ENCODE results near the gene GPRC5C. TPM values are rescaled to one million over a fixed set of nuclear protein-coding genes. Genes with fewer than 3 reads are reported as not detected.

Gene GPRC5C, protein sequence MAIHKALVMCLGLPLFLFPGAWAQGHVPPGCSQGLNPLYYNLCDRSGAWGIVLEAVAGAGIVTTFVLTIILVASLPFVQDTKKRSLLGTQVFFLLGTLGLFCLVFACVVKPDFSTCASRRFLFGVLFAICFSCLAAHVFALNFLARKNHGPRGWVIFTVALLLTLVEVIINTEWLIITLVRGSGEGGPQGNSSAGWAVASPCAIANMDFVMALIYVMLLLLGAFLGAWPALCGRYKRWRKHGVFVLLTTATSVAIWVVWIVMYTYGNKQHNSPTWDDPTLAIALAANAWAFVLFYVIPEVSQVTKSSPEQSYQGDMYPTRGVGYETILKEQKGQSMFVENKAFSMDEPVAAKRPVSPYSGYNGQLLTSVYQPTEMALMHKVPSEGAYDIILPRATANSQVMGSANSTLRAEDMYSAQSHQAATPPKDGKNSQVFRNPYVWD
- polyA plus RNA-seq (ENCODE audit: insufficient read length in 3 of 3), result 100 to 1,000 TPM in 2 of 3 donors, 10 to 100 TPM in 1; 92.3 to 121 (median 112) TPM

DNA sequence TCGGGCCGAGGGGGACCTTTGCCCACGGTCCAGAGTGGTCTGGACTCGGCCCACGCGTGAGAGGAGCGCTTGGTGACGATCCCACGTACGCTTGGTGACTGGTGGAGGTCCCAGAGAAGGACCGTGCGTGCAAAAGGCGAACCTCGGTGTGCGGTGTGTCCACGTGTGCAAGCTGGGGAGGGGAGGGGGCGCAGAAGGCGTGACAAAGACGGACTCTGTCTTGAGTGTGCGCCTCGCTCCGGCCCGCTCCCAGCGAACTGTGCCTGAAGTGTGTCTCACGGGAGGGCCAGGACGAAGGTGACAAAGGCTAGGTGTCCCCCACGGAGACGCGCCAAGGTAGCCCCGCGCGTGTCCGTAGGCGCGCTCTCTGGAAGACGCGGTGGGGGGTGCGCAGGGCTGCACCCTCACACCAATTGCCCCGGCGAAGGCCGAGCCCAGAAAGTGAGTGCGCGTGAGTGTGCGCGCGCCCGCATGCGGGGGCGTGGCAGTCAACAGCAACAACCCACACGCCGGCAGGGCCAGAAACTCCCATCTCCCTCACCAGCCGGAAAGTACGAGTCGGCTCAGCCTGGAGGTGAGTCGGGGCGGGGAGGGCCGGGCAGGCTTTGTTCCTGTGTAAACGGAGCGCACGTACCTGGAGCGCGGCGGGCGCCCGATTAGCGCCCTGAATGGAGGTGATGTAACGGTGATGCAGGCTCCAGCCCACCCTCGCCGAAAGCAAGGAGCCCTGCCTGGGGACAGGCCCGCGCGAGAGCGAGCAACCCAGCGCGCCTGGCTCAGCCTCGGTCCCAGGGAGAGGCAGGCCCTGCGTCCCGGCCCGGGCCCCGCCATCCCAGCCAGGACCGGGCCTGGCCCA lies at the start of gene GPRC5C:
Gene GPRC5C (plus strand): TSS at position 521 of the 856 bp plus-strand sequence. CDS start 7,689 bp downstream, outside the sequence.
- no peak for DNase-seq (ENCODE audit: low read depth in 3 of 3, low spot score in 2 of 3)

DNA sequence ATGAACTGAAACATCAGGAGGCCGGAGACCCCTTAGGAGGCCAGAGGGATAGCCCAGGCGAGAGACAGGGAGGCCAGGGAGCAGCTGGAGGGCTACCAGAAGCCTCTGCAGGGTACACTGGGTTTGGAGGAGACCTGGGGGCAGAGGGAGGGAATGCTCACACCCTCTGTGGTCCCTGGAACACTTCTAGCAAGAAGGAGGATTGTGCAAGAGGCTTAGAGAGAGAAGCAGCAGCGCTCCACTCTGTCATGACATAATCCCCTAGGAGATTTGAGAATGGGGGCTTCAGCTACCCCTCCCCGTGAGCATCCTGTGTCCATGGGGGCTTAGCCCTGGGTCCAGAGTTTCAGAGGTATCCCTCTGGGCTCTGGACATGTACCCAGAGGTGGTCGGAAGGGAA lies 48.7 kb upstream of the GPRC5C start:
- DNase-seq (ENCODE audit: low read depth in 3 of 3, low spot score in 2 of 3), result no peak

DNA sequence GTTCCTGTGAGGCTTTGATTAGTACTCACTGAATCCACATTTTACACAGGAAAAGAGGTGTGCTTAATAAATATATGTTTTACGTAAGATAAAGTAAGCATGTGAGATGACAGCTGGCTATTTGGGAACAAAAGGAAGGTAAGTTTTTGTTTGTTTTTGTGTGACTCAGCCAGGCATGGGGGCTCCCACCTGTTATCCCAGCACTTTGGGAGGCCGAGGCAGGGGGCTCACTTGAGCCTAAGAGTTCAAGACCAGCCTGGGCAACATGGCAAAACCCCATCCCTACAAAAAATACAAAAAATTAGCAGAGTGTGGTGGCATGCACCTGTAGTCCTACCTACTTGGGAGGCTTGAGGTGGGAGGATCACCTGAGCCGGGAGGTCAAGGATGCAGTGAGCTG lies 46.7 kb upstream of the GPRC5C start:
- no peak for DNase-seq (ENCODE audit: low read depth in 3 of 3, low spot score in 2 of 3)

DNA sequence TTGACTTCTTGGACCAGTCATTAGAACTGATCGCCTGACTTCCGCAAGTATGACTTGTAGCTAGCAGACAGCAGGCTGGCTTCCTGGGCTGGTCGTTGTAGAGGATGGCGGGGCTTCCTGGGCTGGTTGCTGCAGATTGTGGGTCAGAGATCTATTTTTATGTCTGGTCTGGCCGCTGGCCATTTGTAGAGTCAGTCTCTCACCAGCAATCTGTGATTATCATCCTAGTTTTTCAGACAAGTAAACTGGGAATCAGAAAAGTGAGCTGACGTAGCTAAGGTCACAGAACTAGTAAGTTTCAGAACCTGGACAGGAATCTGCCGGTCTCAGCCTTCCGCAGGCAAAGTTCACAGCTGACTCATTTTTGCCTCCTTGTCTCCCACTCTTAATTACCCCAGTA lies 45.5 kb upstream of the GPRC5C start:
- no peak for DNase-seq (ENCODE audit: low read depth in 3 of 3, low spot score in 2 of 3)

DNA sequence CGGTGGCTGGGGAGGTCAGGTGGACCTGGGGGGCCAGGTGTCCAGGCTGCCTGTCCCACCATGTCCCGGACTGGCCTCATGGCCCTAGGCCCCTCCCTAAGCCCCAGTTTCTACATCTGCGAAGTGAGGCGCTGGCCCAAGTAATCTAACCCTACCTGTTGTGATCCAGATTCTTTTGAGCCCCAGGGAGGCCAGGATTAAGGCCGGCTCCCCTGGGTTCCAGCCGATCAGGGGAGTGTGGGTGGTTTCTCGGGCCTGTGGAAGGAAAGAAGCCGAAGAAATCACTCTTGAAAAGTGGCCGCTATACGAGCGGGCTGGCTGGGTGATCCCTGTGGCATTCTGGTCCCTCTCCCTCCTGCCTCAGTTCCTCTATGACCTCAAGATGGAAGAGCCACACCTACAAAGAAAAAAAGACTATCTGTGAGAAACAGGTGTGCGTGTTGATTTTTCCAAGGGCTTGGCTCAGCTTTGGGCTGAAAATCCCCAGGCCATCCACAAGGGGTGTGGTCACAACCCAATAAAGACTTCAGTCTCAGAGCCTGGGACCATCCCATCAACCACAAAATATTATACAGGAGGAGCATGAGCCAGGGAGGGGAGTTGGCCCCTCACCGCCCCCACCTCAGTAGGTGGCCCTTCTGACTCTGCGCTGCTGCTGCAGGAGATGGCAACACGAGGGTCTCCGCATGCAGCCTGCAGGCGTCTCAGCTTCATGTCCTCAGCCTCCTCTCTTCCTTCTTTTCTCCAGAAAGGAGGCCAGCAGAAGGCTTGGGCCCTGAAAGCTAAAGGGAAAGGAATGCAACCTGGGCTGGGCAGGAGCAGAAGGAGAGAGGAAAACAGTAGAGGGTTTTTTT lies 44.3 kb upstream of the GPRC5C start:
- no peak for DNase-seq (ENCODE audit: low read depth in 3 of 3, low spot score in 2 of 3)

DNA sequence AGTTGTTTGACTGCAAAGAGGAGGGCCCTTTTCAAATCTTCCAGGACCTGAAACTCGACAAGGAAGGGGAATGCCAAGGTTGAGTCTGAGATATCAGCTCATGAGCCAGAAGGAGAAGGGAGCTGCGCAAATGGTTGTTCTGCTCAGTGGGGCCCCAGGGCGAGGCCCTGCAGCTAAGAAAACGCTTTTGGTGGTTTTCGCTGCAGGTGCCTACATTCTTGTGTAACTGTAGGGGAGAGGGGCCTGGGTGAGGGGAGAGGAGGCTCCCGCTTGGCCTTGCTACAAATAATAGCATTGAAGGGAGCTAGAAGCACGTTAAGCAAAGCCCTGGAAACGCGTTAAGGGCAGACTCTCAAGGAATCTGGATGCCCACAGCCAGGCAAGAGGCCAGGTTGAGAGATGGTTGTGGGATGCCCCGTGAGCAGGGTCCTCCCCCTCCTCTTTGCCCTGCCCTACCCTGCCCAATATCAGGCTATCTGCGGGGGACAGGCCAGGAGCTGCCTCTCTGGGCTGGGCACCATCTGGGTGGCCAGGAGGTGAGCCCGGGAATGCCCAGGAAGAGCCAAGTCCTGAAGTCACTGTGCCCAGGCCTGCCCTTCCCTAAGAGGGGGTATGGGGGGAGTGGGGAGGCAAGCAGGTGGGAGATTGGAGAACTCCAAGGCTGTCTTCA lies 42.7 kb upstream of the GPRC5C start:
- DNase-seq (ENCODE audit: low read depth in 3 of 3, low spot score in 2 of 3), result no peak

DNA sequence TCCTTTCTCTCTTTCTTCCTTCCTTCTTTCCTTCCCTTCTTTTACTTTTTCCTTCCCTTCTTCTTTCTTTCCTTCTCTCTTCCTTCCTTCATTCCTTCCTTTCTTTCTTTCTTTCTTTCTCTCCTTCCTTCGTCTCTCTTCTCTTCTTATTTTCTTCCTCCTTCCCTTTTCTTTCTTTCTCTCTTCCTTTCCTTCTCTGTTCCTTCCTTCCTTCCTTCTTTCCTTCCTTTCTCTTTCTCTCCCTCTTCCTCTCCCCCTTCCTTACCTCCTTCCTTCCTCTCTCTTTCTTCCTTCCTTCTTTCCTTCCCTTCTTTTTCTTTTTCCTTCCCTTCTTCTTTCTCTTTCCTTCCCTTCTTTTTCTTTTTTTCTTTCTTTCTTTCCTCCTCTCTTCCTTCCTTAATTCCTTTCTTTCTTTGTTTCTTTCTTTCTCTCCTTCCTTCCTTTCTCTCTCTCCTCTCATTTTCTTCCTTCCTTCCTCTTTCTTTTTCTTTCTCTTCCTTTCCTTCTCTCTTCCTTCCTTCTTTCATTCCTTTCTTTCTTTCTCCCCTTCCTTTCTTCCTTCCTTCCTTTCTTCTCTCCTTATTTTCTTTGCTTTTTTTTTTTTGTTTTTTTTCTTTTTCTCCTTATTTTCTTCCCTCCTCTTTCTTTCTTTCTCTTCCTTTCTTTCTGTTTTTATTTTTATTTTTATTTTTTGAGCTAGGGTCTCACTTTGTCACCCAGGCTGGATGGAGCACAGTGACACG lies 41.8 kb upstream of the GPRC5C start:
- DNase-seq (ENCODE audit: low read depth in 3 of 3, low spot score in 2 of 3), result no peak

DNA sequence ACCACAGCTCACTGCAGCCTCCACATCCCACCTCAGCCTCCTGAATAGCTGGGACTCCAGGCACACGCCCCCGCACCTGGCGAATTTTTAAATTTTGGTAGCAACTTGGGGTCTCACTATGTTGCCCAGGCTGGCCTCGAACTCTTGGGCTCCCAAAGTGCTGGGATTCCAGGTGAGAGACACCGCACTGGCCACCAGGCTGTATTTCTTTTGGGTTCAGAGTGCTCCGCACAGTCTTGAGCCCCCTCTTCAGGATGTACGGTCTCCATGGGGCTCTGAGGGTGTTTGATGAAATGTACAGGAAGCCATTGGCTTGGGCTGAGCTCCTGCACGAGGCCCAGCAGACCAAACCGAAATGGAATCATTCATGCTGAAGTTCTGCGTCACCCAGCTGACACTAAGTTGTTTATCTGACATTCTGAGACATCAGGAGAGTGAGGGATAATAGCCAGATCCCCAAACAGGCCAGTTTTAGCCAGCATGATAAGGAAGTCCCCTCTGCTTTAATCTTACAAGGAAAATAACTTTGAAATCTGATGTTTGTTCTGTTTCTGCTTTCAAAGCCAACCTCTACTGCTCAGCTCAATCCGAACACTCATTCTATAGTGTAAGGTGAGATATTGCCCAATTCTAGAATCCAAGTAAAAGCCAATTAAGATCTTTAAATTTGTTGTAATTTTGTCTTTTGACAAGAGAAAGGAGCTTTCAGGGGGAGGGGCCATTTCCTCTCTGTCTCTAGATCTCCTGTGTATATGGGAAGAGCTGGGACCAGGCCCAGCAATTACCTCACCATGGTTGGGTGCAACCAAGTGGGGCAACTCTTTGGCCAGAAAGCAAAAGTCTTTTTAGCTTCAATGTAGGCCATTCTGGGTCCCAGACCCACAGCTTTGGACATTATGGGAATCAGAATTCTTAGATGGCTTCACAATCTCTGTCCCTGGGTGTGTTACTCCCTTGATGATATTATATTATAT lies 40.9 kb upstream of the GPRC5C start:
- DNase-seq (ENCODE audit: low read depth in 3 of 3, low spot score in 2 of 3), result no peak

DNA sequence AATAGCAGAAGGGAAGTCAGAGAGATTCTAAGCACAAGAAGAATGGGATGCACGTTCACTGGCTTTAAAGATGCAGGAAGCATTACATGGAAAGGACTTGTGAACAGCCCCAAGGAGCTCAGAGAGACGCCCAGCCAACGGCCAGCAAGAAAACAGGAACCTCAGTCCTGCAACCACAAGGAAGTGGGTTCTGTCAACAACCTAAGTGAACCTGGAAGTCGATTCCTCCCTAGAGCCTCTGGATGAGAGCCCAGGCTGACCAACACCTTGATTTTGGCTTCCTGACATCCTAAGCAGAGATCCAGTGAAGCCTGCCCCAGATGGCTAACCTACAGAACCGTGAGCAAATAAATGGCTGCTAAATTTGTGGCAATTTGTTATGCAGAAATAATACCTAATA lies 40.1 kb upstream of the GPRC5C start:
- no peak for DNase-seq (ENCODE audit: low read depth in 3 of 3, low spot score in 2 of 3)

DNA sequence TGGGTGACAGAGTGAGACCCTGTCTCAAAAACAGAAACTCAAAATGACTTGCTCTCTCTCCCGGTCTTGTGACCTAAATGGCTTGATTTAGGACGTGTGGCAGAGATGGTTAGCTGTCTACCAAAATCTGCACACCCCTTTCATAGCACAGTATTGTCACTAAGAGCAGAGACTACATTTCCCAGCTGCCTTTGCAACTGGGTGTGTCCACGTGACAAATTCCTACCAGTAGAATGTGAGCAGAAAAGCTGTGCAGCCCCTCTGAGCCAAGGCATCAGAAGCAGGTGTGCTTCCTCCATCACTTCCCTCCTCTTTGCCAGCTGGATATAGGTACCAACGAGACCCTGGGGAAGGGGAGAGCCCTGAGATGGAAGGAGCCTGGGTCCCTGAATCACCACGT lies 39.0 kb upstream of the GPRC5C start:
- no peak for DNase-seq (ENCODE audit: low read depth in 3 of 3, low spot score in 2 of 3)

DNA sequence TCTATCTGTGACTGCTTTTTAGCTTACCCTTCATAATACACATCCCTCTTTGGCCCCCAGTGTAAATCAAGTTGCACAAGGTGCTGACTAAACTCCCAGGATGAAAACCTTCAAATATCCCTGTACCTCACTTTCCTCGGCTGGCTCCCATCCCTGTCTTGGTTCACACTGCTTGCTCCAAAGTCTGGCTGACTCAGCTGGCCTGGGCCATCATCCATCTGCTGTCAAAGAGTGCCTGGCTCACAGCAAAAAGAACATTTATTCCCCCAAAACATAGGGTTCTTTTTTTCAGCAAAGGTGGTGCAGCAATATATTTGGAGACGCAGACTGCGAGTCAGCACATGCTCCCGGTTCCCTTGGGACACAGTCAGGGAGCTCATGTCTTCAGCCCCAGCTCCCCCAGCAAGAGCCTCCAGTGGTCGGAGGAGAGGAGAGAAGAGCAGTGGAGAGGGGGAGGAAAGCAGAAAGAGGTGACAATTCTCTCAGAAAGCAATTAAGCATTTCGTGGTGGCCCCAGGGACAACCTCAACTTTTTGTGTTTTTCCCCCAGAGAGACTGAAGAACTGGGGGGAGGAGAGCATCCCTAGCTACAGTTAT lies 38.4 kb upstream of the GPRC5C start:
- DNase-seq (ENCODE audit: low read depth in 3 of 3, low spot score in 2 of 3), result no peak

DNA sequence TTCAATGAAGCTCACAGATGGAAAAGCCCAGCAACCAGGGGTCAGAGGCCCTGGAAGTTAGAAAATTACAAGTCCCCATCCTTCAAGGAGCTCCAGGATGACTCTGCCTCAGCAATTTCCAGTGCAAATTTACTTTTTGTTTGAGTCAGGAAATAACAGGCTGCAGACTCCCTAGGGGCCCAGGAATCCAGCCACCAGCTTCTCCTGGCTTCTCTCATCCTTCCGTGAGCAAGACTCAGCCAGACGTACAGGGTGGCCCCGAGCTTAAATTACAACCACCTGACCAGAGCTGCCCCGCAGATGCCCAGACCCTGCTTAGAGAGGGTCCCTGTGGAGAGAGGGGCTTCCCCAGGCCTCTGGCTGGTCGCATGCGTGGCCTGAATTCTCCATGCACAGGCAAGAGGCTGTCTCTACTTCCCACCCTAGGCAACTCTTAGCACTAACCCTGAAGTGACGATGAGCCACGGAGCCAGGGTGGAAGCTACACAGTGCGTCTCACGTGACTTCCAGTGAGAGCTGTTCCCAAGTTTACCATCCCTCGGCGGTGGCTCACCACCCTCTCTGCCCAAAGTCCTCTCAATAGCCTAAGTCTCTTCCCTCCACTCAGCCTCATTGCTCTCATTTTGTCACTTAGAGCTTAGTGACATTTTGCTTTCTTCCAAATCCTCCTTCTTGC lies 37.5 kb upstream of the GPRC5C start:
- no peak for DNase-seq (ENCODE audit: low read depth in 3 of 3, low spot score in 2 of 3)

DNA sequence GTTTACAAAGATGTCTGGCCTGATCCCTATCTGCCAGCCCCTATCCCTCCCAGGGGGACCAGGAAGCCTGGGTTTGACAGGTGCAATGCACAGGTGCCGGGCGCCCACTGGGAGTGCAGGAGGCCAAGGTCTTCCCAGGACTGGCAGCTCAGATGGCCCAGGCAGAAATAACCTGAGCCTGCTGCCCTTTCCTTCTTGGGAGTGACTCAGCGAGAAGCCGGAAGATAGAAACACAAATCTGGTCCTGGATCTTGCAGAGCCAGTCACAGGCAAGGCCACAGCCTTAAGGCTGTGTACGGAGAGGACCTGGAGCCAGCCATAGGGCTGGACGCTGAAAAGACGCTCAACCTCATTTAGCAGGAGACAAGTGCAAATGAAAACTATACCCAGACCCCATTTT lies 36.9 kb upstream of the GPRC5C start:
- DNase-seq (ENCODE audit: low read depth in 3 of 3, low spot score in 2 of 3), result no peak

DNA sequence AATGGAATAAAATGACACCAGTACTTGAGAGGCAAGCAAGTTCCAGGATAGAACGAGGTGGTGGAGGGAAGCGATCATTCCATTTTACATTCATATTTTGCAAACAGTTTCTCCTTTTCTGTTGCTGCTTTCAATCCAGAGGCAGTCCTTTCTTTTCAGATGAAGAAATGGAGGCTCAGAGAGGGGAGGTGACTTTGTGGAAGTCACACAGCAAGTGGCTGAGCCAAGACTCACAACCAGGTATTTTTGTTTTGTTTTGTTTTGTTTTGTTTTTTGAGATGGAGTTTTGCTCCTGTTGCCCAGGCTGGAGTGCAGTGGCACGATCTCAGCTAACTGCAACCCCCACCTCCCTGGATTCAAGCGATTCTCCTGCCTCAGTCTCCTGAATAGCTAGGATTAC lies 35.3 kb upstream of the GPRC5C start:
- DNase-seq (ENCODE audit: low read depth in 3 of 3, low spot score in 2 of 3), result no peak

DNA sequence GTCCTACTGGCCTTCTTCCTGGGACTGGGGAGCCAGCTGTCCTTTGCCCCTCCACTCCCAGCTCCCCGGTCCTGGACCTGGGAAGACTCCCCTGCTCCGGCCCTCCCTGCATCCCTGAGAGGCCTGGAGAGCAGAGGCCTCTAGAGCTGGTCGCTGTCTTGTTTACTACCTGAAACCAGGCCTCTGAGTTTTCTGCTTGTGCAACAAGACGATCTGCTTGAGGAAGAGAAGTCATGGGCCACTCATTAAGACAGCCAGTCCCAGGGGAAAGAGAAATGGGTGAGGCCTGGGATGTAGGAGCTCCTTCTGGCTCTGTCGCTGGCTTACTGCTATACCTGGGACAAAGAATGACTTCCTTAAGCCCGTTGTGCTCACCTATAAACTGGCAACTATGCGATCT lies 29.8 kb upstream of the GPRC5C start:
- DNase-seq (ENCODE audit: low read depth in 3 of 3, low spot score in 2 of 3), result no peak

DNA sequence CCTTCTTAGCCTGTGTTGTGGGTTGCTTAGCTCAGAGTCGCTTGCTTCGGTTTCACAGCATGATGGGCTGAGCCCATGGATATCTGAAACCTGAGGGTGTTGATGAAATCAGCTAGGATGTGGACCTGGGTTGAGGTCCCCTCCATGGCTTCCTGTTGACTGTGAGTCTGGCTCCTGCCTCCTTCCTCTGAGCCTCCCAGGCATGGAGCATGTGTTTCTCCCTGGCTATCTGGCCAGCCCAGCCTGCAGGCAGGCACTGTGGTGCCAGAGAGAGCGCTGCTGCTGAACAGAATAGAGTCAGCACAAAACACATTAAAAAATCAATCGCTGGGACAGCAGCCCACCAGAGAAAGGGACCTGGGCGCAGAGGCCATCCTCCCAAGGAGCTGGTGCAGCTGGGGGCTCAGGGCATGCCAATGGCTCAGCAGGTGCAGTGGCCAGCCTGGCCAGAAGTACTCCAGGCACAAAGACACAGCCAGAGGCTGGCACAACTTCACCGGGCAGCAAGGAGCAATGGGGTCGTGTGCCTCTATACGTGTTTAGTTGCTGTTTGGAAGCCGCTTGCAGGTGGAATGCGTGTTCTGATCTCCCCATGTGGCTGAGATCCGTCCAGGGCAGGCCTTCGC lies 28.3 kb upstream of the GPRC5C start:
- DNase-seq (ENCODE audit: low read depth in 3 of 3, low spot score in 2 of 3), result no peak

DNA sequence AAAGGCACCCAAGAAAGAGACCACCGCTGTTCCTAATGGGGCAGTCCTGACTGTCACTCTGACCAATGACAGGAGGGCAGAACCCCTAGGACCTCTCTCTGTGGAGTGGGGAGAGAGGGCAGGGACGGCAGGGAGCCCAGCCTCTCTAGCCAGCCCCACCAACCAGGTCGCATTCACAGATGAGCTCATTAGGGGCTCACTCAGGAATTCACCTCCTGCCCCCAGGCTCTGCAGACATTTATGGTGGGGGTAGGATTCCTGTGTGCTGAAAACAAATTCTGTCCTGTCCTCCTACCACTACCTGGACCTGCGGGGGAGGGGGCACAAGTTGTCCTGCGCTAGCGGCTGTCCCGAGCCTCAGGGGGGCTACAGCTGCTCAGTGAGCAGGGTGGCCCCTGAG lies 27.7 kb upstream of the GPRC5C start:
- no peak for DNase-seq (ENCODE audit: low read depth in 3 of 3, low spot score in 2 of 3)
